Suprapubic skin (tissue), 4 donors: ENCODE data around the gene EPAS1. TPM values are rescaled to one million over a fixed set of nuclear protein-coding genes. Genes with fewer than 3 reads are reported as not detected.

Experiments
- DNase-seq, 2 donors: peaks; one replicate each; pipeline ENCODE4 v3.0.0-alpha.2; 2019; ENCODE audit warnings: low spot score in 2 of 2
- H3K27ac ChIP-seq: fragments of 200-600 bp; sonication (generic); one replicate; pipeline ENCODE4 v1.5.1; 2019
- H3K27me3 ChIP-seq: fragments of 200-600 bp; sonication (generic); one replicate; pipeline ENCODE4 v1.5.1; 2019
- H3K36me3 ChIP-seq: fragments of 200-600 bp; sonication (generic); one replicate; pipeline ENCODE4 v1.5.1; 2019
- H3K4me1 ChIP-seq: fragments of 200-600 bp; sonication (generic); one replicate; pipeline ENCODE4 v1.5.1; 2019
- H3K4me3 ChIP-seq: fragments of 200-600 bp; sonication (generic); one replicate; pipeline ENCODE4 v1.5.1; 2019; ENCODE audit warnings: mild to moderate bottlenecking
- H3K9me3 ChIP-seq: fragments of 200-600 bp; sonication (generic); one replicate; pipeline ENCODE4 v1.5.1; 2019
- CTCF ChIP-seq, 2 donors: fragments of 200-600 bp in 1 of 2; fragments of 450-650 bp in 1 of 2; sonication (generic) in 1 of 2; IDR thresholded peaks; one replicate each; pipeline ENCODE4 v1.5.1; 2016 to 2019; ENCODE audit warnings: antibody characterized with exemption in 2 of 2, mild to moderate bottlenecking in 1 of 2, moderate library complexity in 1 of 2
- EP300 ChIP-seq: sonication (generic); formaldehyde crosslinking; IDR thresholded peaks from one replicate; pipeline ENCODE4 v1.6.1; 2017; ENCODE audit warnings: antibody characterized with exemption
- POLR2A ChIP-seq, 2 donors: fragments of 450-650 bp; IDR thresholded peaks; one replicate each; pipeline ENCODE4 v1.6.1; 2017; ENCODE audit warnings: antibody characterized with exemption in 2 of 2, mild to moderate bottlenecking in 2 of 2, moderate library complexity in 2 of 2
- POLR2AphosphoS5 ChIP-seq, 3 donors: sonication (generic); formaldehyde crosslinking; IDR thresholded peaks; one replicate each; pipeline ENCODE4 v1.6.1; 2017; ENCODE audit warnings: antibody characterized with exemption in 3 of 3
- WGBS: methylation state at CpG from one replicate; pipeline ENCODE4 v1.1.5; 2018; 5-methylcytosine and 5-hydroxymethylcytosine counted together
- total RNA-seq, 4 donors: library from RNA; depleted of rRNA; stranded (reverse); fragments of >200 nt; gene quantifications; one replicate each; pipeline ENCODE4 v1.1.0, GENCODE V29; 2016

Gene EPAS1
- total RNA-seq, 4 donors from 2014 or later = 110 to 271 (median 142) TPM

- 85% methylated on average over 1 of the region's 1 CpG for WGBS
- Histone ChIP-seq H3K36me3 (no peaks in the 10 kb centered on the region), H3K4me1 (peaks cover 40% of the 10 kb centered on the region), H3K27ac (no peak overlapping the region), H3K4me3 (no peak overlapping the region), H3K27me3 (no peaks in the 10 kb centered on the region), H3K9me3 (no peaks in the 10 kb centered on the region)
- DNase-seq = no peak
- TF ChIP-seq CTCF (IDR thresholded peaks at IDR 0.05) (no peak), POLR2AphosphoS5 (IDR thresholded peaks at IDR 0.05) (no peak), POLR2A (IDR thresholded peaks at IDR 0.05) (no peak), EP300 (no peak)
Observed at GRCh38 chr2:46411985-46412384, 114.8 kb downstream of the EPAS1 start.

- no peaks in the 10 kb centered on the region for H3K36me3 ChIP-seq
- WGBS = 58% methylated on average over 2 of the region's 2 CpGs
- TF ChIP-seq POLR2A (IDR thresholded peaks at IDR 0.05) (no peak), EP300 (no peak), CTCF (IDR thresholded peaks at IDR 0.05) (no peak), POLR2AphosphoS5 (IDR thresholded peaks at IDR 0.05) (no peak)
- no peak for DNase-seq
- H3K27me3 ChIP-seq = no peaks in the 10 kb centered on the region
- H3K4me3 ChIP-seq = no peak overlapping the region
- no peaks in the 10 kb centered on the region for H3K9me3 ChIP-seq
- H3K4me1 ChIP-seq = peaks cover 29% of the 10 kb centered on the region
- no peak overlapping the region for H3K27ac ChIP-seq
Observed at GRCh38 chr2:46413111-46413510, 115.9 kb downstream of the EPAS1 start.

GRCh38 chr2:46413631-46414030 is 116.4 kb downstream of the EPAS1 start:
- H3K27me3 ChIP-seq = no peaks in the 10 kb centered on the region
- H3K4me3 ChIP-seq = no peak overlapping the region
- TF ChIP-seq EP300 (no peak), POLR2A (IDR thresholded peaks at IDR 0.05) (no peak), CTCF (IDR thresholded peaks at IDR 0.05) (no peak), POLR2AphosphoS5 (IDR thresholded peaks at IDR 0.05) (no peak)
- H3K4me1 ChIP-seq = peaks cover 24% of the 10 kb centered on the region
- H3K27ac ChIP-seq = no peak overlapping the region
- H3K36me3 ChIP-seq = no peaks in the 10 kb centered on the region
- DNase-seq = no peak
- peaks cover 3% of the 10 kb centered on the region for H3K9me3 ChIP-seq

GRCh38 chr2:46414701-46415100 is 117.5 kb downstream of the EPAS1 start:
- WGBS = 96% methylated on average over 1 of the region's 1 CpG
- no peak overlapping the region for H3K4me3 ChIP-seq

GRCh38 chr2:46416280-46416679 is 119.1 kb downstream of the EPAS1 start:
- DNase-seq = no peak
- Histone ChIP-seq H3K27ac (no peak overlapping the region), H3K9me3 (peaks cover 7% of the 10 kb centered on the region), H3K4me1 (peaks cover 5% of the 10 kb centered on the region), H3K27me3 (no peaks in the 10 kb centered on the region), H3K36me3 (no peaks in the 10 kb centered on the region), H3K4me3 (no peak overlapping the region)
- TF ChIP-seq POLR2A (IDR thresholded peaks at IDR 0.05) (no peak), CTCF (IDR thresholded peaks at IDR 0.05) (no peak), EP300 (no peak), POLR2AphosphoS5 (IDR thresholded peaks at IDR 0.05) (no peak)

More at GRCh38 chr2:46414701-46415100, 117.5 kb downstream of the EPAS1 start:
- DNase-seq = no peak
- Histone ChIP-seq H3K27ac (no peak overlapping the region), H3K9me3 (peaks cover 7% of the 10 kb centered on the region), H3K36me3 (no peaks in the 10 kb centered on the region), H3K4me1 (peaks cover 17% of the 10 kb centered on the region), H3K27me3 (no peaks in the 10 kb centered on the region)
- TF ChIP-seq EP300 = no peak
- no peak for TF ChIP-seq POLR2A (IDR thresholded peaks at IDR 0.05)
- TF ChIP-seq CTCF (IDR thresholded peaks at IDR 0.05) = no peak
- TF ChIP-seq POLR2AphosphoS5 (IDR thresholded peaks at IDR 0.05) = no peak
